ENCODE measurements around the gene MYO19. TPM values are rescaled to one million over a fixed set of nuclear protein-coding genes. Genes with fewer than 3 reads are reported as not detected.
"Not testable (repeated sequence)": the region's sequence is repeated elsewhere in the genome, so short reads cannot be mapped to it uniquely, and the experiment has no call there.

MYO19 gene
- total RNA-seq, 1 experiment from 2014 or later, result 57.9 TPM

DNA sequence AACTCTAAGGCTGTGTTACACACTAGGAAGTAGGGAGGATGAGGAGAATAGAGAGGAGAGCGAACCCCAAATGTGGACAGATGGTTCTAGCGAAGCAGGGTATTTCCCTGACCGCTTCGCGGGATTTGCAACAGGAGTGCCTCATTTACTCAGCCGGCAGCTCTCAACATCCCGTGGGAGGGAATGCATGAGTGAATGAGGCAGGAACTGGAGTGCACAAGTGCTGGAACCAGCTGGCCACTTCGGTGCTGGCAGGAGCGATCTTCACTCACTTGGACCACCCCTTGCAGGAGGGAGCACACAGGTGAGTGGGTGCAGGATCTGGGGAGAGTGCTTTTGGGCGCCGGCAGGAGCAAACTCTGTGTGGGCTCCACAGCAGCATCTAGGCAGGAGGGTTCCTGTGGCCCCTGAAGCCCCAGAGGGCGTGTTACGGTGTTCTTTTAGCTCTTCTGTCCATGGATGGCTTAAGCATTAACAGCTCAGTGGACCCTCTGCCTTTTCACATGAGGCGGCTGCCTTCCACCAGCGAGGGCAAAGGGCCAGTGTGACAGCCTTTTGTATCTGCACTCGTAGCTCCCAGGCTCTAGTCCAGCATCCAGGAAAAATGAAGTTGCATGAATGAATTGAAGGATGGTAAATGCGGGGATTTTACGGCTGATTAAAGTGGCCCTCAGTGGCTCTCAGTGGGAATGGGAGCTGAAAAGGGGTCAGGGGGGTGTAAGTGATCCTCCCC is 65.6 kb downstream of the MYO19 start:
- no peak for DNase-seq (ENCODE audit: low read depth)

GRCh38 chr17:36464765-36465088 is 69.9 kb downstream of the MYO19 start:
- no peak for DNase-seq (ENCODE audit: low read depth)

GRCh38 chr17:36463916-36464764 is 70.5 kb downstream of the MYO19 start:
- DNase-seq (ENCODE audit: low read depth), result peak; percentile 57

- DNase-seq (ENCODE audit: low read depth), result no peak
Measured at GRCh38 chr17:36461330-36462110, 73.1 kb downstream of the MYO19 start.

DNA sequence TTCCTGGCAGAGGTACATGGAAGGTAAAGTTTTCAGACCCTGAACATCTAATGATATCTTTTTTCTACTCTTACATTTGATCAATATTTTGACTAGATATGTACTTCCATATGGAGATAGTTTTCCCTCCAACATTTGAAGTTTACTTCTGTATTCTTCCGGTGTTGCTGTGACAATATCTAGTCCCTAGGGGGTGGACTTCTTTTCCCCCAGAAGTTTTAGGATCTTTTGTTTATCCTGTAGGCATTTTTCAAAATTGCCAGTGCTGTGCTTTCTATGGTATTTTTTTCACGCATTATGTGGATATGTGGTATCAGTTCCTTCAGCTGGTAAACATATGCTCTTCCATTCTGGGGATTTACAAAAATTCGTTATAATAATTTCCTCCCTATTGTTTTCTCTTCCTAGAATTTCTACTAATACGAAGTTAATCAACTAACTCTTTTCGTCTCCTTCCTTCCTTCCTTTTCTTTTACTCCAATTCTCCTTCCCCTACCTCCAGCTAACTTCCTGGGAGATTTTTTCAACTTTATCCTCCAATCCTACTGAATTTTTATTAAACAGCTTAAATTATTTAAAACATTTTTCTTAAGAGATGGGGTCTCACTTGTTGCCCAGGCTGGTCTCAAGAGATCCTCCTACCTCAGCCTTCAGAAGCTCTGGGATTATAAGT is 74.3 kb downstream of the MYO19 start:
- DNase-seq (ENCODE audit: low read depth), result no peak

- no peak for DNase-seq (ENCODE audit: low read depth)
Measured at GRCh38 chr17:36459601-36460000, 75.1 kb downstream of the MYO19 start.

GRCh38 chr17:36459045-36459444 is 75.6 kb downstream of the MYO19 start:
- no peak for DNase-seq (ENCODE audit: low read depth)

DNA sequence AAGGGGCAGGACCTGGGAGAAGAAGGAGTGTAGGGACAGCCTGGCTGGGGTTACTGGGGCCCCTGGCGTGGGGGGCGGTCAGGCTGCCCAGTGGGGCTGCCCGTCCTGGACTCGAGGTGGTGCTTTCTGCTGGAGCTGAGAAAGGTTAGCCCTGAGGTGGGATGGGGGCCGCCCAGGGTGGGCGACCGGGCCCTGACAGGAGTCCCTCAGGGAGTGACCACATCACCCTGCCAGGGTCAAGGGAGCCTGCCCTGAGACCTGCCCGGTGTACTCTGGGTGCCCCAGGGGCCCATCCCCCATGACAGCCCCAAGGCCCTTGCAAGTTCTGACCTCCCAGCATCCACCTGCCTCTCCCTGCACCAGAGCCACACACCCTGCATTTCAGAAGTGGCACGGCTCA is 77.0 kb downstream of the MYO19 start:
- DNase-seq (ENCODE audit: low read depth), result not testable (repeated sequence)

- not testable (repeated sequence) for DNase-seq (ENCODE audit: low read depth)
Measured at GRCh38 chr17:36452888-36453287, 81.8 kb downstream of the MYO19 start.

- not testable (repeated sequence) for DNase-seq (ENCODE audit: low read depth)
Measured at GRCh38 chr17:36449997-36450396, 84.7 kb downstream of the MYO19 start.

Other genes starting within 250 kb of the MYO19 start
- gene TBC1D3G, start 211.0 kb downstream of the MYO19 start, total RNA-seq (2014; rRNA removed; shearing (Covaris generic)), result not detected in 2 replicates
- not detected in 2 replicates for gene TBC1D3H, start 146.4 kb downstream of the MYO19 start, total RNA-seq (2014; rRNA removed; shearing (Covaris generic))
- gene ZNHIT3, start 48.2 kb downstream of the MYO19 start, total RNA-seq (2014; rRNA removed; shearing (Covaris generic)), result 57.2 and 59.0 TPM in 2 replicates
- gene PIGW, start 119 bp upstream of the MYO19 start, total RNA-seq (2014; rRNA removed; shearing (Covaris generic)), result 8.3 and 10.8 TPM in 2 replicates
- gene GGNBP2, start 10.1 kb upstream of the MYO19 start, total RNA-seq (2014; rRNA removed; shearing (Covaris generic)), result 48.5 and 58.9 TPM in 2 replicates
- 15.4 and 20.2 TPM in 2 replicates for gene DHRS11, start 57.0 kb upstream of the MYO19 start, total RNA-seq (2014; rRNA removed; shearing (Covaris generic))
- 5.5 and 8.0 TPM in 2 replicates for gene MRM1, start 66.7 kb upstream of the MYO19 start, total RNA-seq (2014; rRNA removed; shearing (Covaris generic))

Measured in M059J (cell line).